HCT116 (cell line): ENCODE measurements around the gene UCKL1. TPM values are rescaled to one million over a fixed set of nuclear protein-coding genes. Genes with fewer than 3 reads are reported as not detected.

Source experiments
- ATAC-seq: fragments of 200-7000 bp; cut with Tn5 transposase; 2 replicates; pipeline ENCODE4 v1.9.1; 2020; ENCODE audit warnings: mild to moderate bottlenecking, moderate library complexity
- BruUV-seq: library from RNA; stranded (reverse); fragments of 400-500 nt; replicated peaks from 2 replicates; lab custom pipeline; 2021; lab: Mats Ljungman, UMichigan
- CTCF ChIA-PET: fragments of 300-600 bp; sonication (Branson Sonifier 250); formaldehyde crosslinking; loops from one replicate; lab custom pipeline; 2021; ENCODE audit warnings: antibody characterized with exemption; lab: Charles Lee
- POLR2A ChIA-PET: fragments of 300-600, 350-600 bp; sonication (Branson Sonifier 250); formaldehyde crosslinking; loops from one replicate; lab custom pipeline; 2021; ENCODE audit warnings: antibody characterized with exemption; lab: Charles Lee
- RAD21 ChIA-PET, 2 experiments: fragments of 300-600 bp; sonication (Branson Sonifier 250); formaldehyde crosslinking; loops; one replicate each; lab custom pipeline; 2023; ENCODE audit warnings: low total read pairs in 2 of 2; ENCODE audit not compliant: uncharacterized antibody in 2 of 2, unreplicated experiment in 2 of 2, low non-redundant PET in 1 of 2; lab: Charles Lee
- DNase-seq: peaks from one replicate; pipeline ENCODE4 v3.0.0-alpha.2; 2010; ENCODE audit warnings: low read depth, low spot score
- H2AFZ ChIP-seq: fragments of 200-600 bp; shearing (Covaris generic), sonication (generic); 2 replicates; pipeline ENCODE4 v1.6.1; 2017; ENCODE audit warnings: low read depth, mixed run types, mixed read lengths, antibody characterized with exemption, low read length; ENCODE audit not compliant: poor library complexity, severe bottlenecking
- H3K27ac ChIP-seq: 2 replicates; pipeline ENCODE4 v1.5.1; 2012; ENCODE audit warnings: low read depth, low read length
- H3K27me3 ChIP-seq: fragments of 200-600 bp; sonication (generic); 2 replicates; pipeline ENCODE4 v1.6.1; 2016; ENCODE audit warnings: mixed run types, low read length, mixed read lengths; ENCODE audit not compliant: insufficient read depth
- H3K36me3 ChIP-seq, 2 experiments: fragments of 200-500 bp in 1 of 2; fragments of 200-600 bp in 1 of 2; sonication (Bioruptor generic) in 1 of 2; sonication (generic) in 1 of 2; 2 replicates each; pipeline versions ENCODE4 v1.5.1 to v1.6.1; 2014 to 2016; ENCODE audit warnings: low read length in 2 of 2, inconsistent platforms in 1 of 2, mixed read lengths in 1 of 2, mixed run types in 1 of 2; ENCODE audit not compliant: insufficient read depth in 2 of 2, control insufficient read depth in 1 of 2
- H3K4me1 ChIP-seq, 2 experiments: fragments of 200-600 bp in 1 of 2; sonication (generic) in 1 of 2; 2 replicates each; pipeline versions ENCODE4 v1.5.1 to v1.6.1; 2012 to 2017; ENCODE audit warnings: low read length in 2 of 2, inconsistent platforms in 1 of 2, mild to moderate bottlenecking in 1 of 2, mixed read lengths in 1 of 2, mixed run types in 1 of 2, moderate library complexity in 1 of 2; ENCODE audit not compliant: insufficient read depth in 2 of 2, control insufficient read depth in 1 of 2
- H3K4me2 ChIP-seq: fragments of 200-600 bp; sonication (generic); 2 replicates; pipeline ENCODE4 v1.6.1; 2017; ENCODE audit warnings: mixed run types, low read length, mixed read lengths
- H3K4me3 ChIP-seq, 2 experiments: fragments of 200-600 bp in 1 of 2; sonication (generic) in 1 of 2; replicated peaks in 1 of 2; 2 replicates each; pipeline ENCODE4 v1.5.1; 2011 to 2016; ENCODE audit warnings: low read length in 2 of 2, control low read depth in 1 of 2, low read depth in 1 of 2, mild to moderate bottlenecking in 1 of 2, mixed read lengths in 1 of 2, mixed run types in 1 of 2
- H3K79me2 ChIP-seq: fragments of 200-600 bp; sonication (generic); 2 replicates; pipeline ENCODE4 v1.6.1; 2017; ENCODE audit warnings: mild to moderate bottlenecking, mixed run types, low read length, moderate library complexity, mixed read lengths; ENCODE audit not compliant: insufficient read depth
- H3K9ac ChIP-seq: fragments of 200-600 bp; sonication (generic); 2 replicates; pipeline ENCODE4 v1.6.1; 2016; ENCODE audit warnings: low read length, mixed read lengths
- H3K9me2 ChIP-seq: fragments of 200-600 bp; sonication (generic), shearing (Covaris generic); 2 replicates; pipeline ENCODE4 v1.6.1; 2017; ENCODE audit warnings: mixed run types, mild to moderate bottlenecking, moderate library complexity; ENCODE audit not compliant: insufficient read depth
- H3K9me3 ChIP-seq, 2 experiments: fragments of 200-500 bp in 1 of 2; fragments of 200-600 bp in 1 of 2; sonication (Bioruptor generic) in 1 of 2; sonication (generic) in 1 of 2; 2 replicates each; pipeline ENCODE4 v1.6.1; 2014 to 2017; ENCODE audit warnings: low read length in 2 of 2, mixed read lengths in 2 of 2, inconsistent platforms in 1 of 2, low read depth in 1 of 2, mild to moderate bottlenecking in 1 of 2, mixed run types in 1 of 2, moderate library complexity in 1 of 2; ENCODE audit not compliant: control insufficient read depth in 1 of 2, insufficient read depth in 1 of 2
- H4K20me1 ChIP-seq: fragments of 200-600 bp; sonication (generic), shearing (Covaris generic); 2 replicates; pipeline ENCODE4 v1.6.1; 2017; ENCODE audit warnings: mixed run types, mild to moderate bottlenecking, moderate library complexity; ENCODE audit not compliant: insufficient read depth
- CBX3 ChIP-seq: IDR thresholded peaks from 2 replicates; pipeline ENCODE4 v1.6.1; 2012; ENCODE audit warnings: low read depth
- CEBPB ChIP-seq: IDR thresholded peaks from 2 replicates; pipeline ENCODE4 v1.6.1; 2012; ENCODE audit warnings: low read depth
- EGR1 ChIP-seq: IDR thresholded peaks from 2 replicates; pipeline ENCODE4 v1.6.1; 2012; ENCODE audit warnings: low read depth
- FOSL1 ChIP-seq: IDR thresholded peaks from 2 replicates; pipeline ENCODE4 v1.6.1; 2012; ENCODE audit warnings: low read depth
- JUND ChIP-seq: IDR thresholded peaks from 2 replicates; pipeline ENCODE4 v1.6.1; 2012
- POLR2A ChIP-seq: IDR thresholded peaks from 2 replicates; pipeline ENCODE4 v1.7.0; 2011; ENCODE audit warnings: borderline replicate concordance; ENCODE audit not compliant: insufficient read depth, insufficient read length; ENCODE audit errors: extremely low read depth
- POLR2AphosphoS5 ChIP-seq: IDR thresholded peaks from 2 replicates; pipeline ENCODE4 v1.6.1; 2011; ENCODE audit warnings: mild to moderate bottlenecking, low read depth, low read length, moderate library complexity
- RAD21 ChIP-seq: IDR thresholded peaks from 2 replicates; pipeline ENCODE4 v1.6.1; 2012; ENCODE audit warnings: low read depth, mild to moderate bottlenecking
- SIN3A ChIP-seq: IDR thresholded peaks from 2 replicates; pipeline ENCODE4 v1.6.1; 2012; ENCODE audit warnings: low read depth
- SP1 ChIP-seq: IDR thresholded peaks from 2 replicates; pipeline ENCODE4 v1.6.1; 2012; ENCODE audit warnings: low read depth
- TCF7L2 ChIP-seq: IDR thresholded peaks from 2 replicates; pipeline ENCODE4 v1.7.0; 2011; ENCODE audit warnings: borderline replicate concordance, inconsistent platforms; ENCODE audit not compliant: insufficient read depth, insufficient read length; ENCODE audit errors: extremely low read depth
- YY1 ChIP-seq: IDR thresholded peaks from 2 replicates; pipeline ENCODE4 v1.6.1; 2011; ENCODE audit warnings: low read length, low read depth, moderate library complexity, mild to moderate bottlenecking; ENCODE audit not compliant: insufficient replicate concordance; ENCODE audit errors: extremely low read depth
- ZNF274 ChIP-seq: fragments of 200-500 bp; sonication (Bioruptor generic); IDR thresholded peaks from 2 replicates; pipeline ENCODE4 v1.6.1; 2014; ENCODE audit warnings: mild to moderate bottlenecking, low read depth, low read length, inconsistent platforms
- intact Hi-C: fragments of 100-400 bp; cut with micrococcal nuclease; formaldehyde crosslinking; loops from 2 replicates; pipeline ENCODE4 v1.10.0; 2022
- total RNA-seq: library from RNA; stranded (reverse); gene quantifications from one replicate; pipeline ENCODE4 v1.2.1, GENCODE V29; 2021; ENCODE audit not compliant: unreplicated experiment
- TF ChIP-seq, protein P1 (sequence below): IDR thresholded peaks from 2 replicates; pipeline ENCODE4 v1.6.1; 2012
- TF ChIP-seq, protein P2 (sequence below), 3 experiments: fragments of 200-600 bp in 1 of 3; sonication (generic) in 1 of 3; IDR thresholded peaks in 2 of 3; conservative IDR thresholded peaks in 1 of 3; 2 replicates each; pipeline ENCODE4 v1.5.1; 2012 to 2017; ENCODE audit warnings: low read depth in 2 of 3, low read length in 2 of 3, antibody characterized with exemption in 1 of 3, borderline replicate concordance in 1 of 3, control low read depth in 1 of 3, mild to moderate bottlenecking in 1 of 3, mixed read lengths in 1 of 3, mixed run types in 1 of 3, moderate library complexity in 1 of 3; ENCODE audit not compliant: insufficient read depth in 1 of 3
- TF ChIP-seq, protein P3 (sequence below): IDR thresholded peaks from 2 replicates; pipeline ENCODE4 v1.6.1; 2012
- TF ChIP-seq, protein P4 (sequence below): IDR thresholded peaks from 2 replicates; pipeline ENCODE4 v1.6.1; 2012; ENCODE audit warnings: low read depth

Gene UCKL1
- total RNA-seq, 1 experiment from 2014 or later = 54.2 TPM

GRCh38 chr20:63941282-63942081, 14.7 kb downstream of the UCKL1 start:
- TF ChIP-seq JUND (no peak), RAD21 (no peak), SP1 (no peak), CBX3 (no peak), EGR1 (no peak), ZNF274 (no peak), TCF7L2 (no peak), SIN3A (no peak), FOSL1 (no peak), POLR2AphosphoS5 (no peak), CEBPB (no peak), YY1 (no peak), POLR2A (no peak)
- TF ChIP-seq, protein P1, sequence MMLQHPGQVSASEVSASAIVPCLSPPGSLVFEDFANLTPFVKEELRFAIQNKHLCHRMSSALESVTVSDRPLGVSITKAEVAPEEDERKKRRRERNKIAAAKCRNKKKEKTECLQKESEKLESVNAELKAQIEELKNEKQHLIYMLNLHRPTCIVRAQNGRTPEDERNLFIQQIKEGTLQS = no peak
- TF ChIP-seq, protein P2, sequence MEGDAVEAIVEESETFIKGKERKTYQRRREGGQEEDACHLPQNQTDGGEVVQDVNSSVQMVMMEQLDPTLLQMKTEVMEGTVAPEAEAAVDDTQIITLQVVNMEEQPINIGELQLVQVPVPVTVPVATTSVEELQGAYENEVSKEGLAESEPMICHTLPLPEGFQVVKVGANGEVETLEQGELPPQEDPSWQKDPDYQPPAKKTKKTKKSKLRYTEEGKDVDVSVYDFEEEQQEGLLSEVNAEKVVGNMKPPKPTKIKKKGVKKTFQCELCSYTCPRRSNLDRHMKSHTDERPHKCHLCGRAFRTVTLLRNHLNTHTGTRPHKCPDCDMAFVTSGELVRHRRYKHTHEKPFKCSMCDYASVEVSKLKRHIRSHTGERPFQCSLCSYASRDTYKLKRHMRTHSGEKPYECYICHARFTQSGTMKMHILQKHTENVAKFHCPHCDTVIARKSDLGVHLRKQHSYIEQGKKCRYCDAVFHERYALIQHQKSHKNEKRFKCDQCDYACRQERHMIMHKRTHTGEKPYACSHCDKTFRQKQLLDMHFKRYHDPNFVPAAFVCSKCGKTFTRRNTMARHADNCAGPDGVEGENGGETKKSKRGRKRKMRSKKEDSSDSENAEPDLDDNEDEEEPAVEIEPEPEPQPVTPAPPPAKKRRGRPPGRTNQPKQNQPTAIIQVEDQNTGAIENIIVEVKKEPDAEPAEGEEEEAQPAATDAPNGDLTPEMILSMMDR (IDR thresholded peaks at IDR 0.05 in 2 of 3, conservative IDR thresholded peaks at IDR 0.05 in 1 of 3; ENCODE audit: borderline replicate concordance in 1 of 3, insufficient read depth in 1 of 3, low read depth in 2 of 3, low read length in 2 of 3) = no peak
- TF ChIP-seq, protein P3, sequence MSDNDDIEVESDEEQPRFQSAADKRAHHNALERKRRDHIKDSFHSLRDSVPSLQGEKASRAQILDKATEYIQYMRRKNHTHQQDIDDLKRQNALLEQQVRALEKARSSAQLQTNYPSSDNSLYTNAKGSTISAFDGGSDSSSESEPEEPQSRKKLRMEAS = no peak
- TF ChIP-seq, protein P4, sequence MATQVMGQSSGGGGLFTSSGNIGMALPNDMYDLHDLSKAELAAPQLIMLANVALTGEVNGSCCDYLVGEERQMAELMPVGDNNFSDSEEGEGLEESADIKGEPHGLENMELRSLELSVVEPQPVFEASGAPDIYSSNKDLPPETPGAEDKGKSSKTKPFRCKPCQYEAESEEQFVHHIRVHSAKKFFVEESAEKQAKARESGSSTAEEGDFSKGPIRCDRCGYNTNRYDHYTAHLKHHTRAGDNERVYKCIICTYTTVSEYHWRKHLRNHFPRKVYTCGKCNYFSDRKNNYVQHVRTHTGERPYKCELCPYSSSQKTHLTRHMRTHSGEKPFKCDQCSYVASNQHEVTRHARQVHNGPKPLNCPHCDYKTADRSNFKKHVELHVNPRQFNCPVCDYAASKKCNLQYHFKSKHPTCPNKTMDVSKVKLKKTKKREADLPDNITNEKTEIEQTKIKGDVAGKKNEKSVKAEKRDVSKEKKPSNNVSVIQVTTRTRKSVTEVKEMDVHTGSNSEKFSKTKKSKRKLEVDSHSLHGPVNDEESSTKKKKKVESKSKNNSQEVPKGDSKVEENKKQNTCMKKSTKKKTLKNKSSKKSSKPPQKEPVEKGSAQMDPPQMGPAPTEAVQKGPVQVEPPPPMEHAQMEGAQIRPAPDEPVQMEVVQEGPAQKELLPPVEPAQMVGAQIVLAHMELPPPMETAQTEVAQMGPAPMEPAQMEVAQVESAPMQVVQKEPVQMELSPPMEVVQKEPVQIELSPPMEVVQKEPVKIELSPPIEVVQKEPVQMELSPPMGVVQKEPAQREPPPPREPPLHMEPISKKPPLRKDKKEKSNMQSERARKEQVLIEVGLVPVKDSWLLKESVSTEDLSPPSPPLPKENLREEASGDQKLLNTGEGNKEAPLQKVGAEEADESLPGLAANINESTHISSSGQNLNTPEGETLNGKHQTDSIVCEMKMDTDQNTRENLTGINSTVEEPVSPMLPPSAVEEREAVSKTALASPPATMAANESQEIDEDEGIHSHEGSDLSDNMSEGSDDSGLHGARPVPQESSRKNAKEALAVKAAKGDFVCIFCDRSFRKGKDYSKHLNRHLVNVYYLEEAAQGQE = no peak
- Histone ChIP-seq H3K9me3 (no peaks in the 10 kb centered on the region), H3K4me1 (peaks cover 3 to 13% of the 10 kb centered on the region in 2 experiments; a peak in 2 of 4 replicates), H3K4me2 (peak overlapping the region; percentile 28; the same call in 1 of the 2 replicates), H3K4me3 (no peak overlapping the region), H3K9ac (no peak overlapping the region), H3K27ac (peak overlapping the region; percentile 43; the same call in 1 of the 2 replicates), H3K27me3 (no peaks in the 10 kb centered on the region), H3K36me3 (peaks cover 16 to 41% of the 10 kb centered on the region in 2 experiments; a peak in 3 of 4 replicates), H4K20me1 (no peaks in the 10 kb centered on the region), H2AFZ (no peak overlapping the region), H3K9me2 (no peaks in the 10 kb centered on the region), H3K79me2 (peaks cover 22% of the 10 kb centered on the region)
- BruUV-seq = no TSS peak
- ChIA-PET RAD21 (no interaction called here), POLR2A (no interaction called here), CTCF (no interaction called here)
- no peak for DNase-seq
- ATAC-seq = peak; percentile 51
- intact Hi-C loops = no loop called here
